ENCODE data around the gene TSR3. TPM values are rescaled to one million over a fixed set of nuclear protein-coding genes. Genes with fewer than 3 reads are reported as not detected.

Gene TSR3
- total RNA-seq, 1 donor: 42.7 TPM

- no peak for DNase-seq (ENCODE audit: low read depth)
- H3K4me3 ChIP-seq (ENCODE audit: low read depth, low read length): peak overlapping the region; percentile 61
- TF ChIP-seq CTCF (IDR thresholded peaks at IDR 0.05; ENCODE audit: insufficient read depth, low read depth, low read length): no peak
These were observed 43.4 kb downstream of the TSR3 start for GRCh38 chr16:1308036-1308976.

GRCh38 chr16:1306334-1306733, 45.3 kb downstream of the TSR3 start:
- no peak for TF ChIP-seq CTCF (IDR thresholded peaks at IDR 0.05; ENCODE audit: insufficient read depth, low read depth, low read length)
- DNase-seq (ENCODE audit: low read depth): no peak
- H3K4me3 ChIP-seq (ENCODE audit: low read depth, low read length): no peak overlapping the region

- no peak overlapping the region for H3K4me3 ChIP-seq (ENCODE audit: low read depth, low read length)
- DNase-seq (ENCODE audit: low read depth): no peak
- TF ChIP-seq CTCF (IDR thresholded peaks at IDR 0.05; ENCODE audit: insufficient read depth, low read depth, low read length): no peak
These were observed 45.9 kb downstream of the TSR3 start for GRCh38 chr16:1305823-1306222.

- H3K4me3 ChIP-seq (ENCODE audit: low read depth, low read length): no peak overlapping the region
- no peak for TF ChIP-seq CTCF (IDR thresholded peaks at IDR 0.05; ENCODE audit: insufficient read depth, low read depth, low read length)
- no peak for DNase-seq (ENCODE audit: low read depth)
These were observed 50.1 kb downstream of the TSR3 start for GRCh38 chr16:1301562-1301961.

- peak; percentile 38 for DNase-seq (ENCODE audit: low read depth)
- H3K4me3 ChIP-seq (ENCODE audit: low read depth, low read length): no peak overlapping the region
- peak; percentile 78 for TF ChIP-seq CTCF (IDR thresholded peaks at IDR 0.05; ENCODE audit: insufficient read depth, low read depth, low read length)
These were observed 50.8 kb downstream of the TSR3 start for GRCh38 chr16:1300664-1301476.

GRCh38 chr16:1299868-1300203, 51.8 kb downstream of the TSR3 start:
- H3K4me3 ChIP-seq (ENCODE audit: low read depth, low read length): no peak overlapping the region
- no peak for TF ChIP-seq CTCF (IDR thresholded peaks at IDR 0.05; ENCODE audit: insufficient read depth, low read depth, low read length)
- DNase-seq (ENCODE audit: low read depth): no peak

Other genes with a start within 250 kb of the TSR3 start
- gene CACNA1H, start 198.8 kb downstream of the TSR3 start, total RNA-seq: 11.7 and 12.2 TPM in 2 replicates
- gene TPSG1, start 126.6 kb downstream of the TSR3 start, total RNA-seq: not detected in 2 replicates
- gene TPSB2, start 121.7 kb downstream of the TSR3 start, total RNA-seq: not detected in 2 replicates
- not detected in 2 replicates for gene TPSAB1, start 111.2 kb downstream of the TSR3 start, total RNA-seq
- not detected in 2 replicates for gene TPSD1, start 95.8 kb downstream of the TSR3 start, total RNA-seq
- 44.9 and 46.4 TPM in 2 replicates for gene UBE2I, start 42.2 kb downstream of the TSR3 start, total RNA-seq
- under 0.01 and 0.32 TPM in 2 replicates for gene BAIAP3, start 18.2 kb downstream of the TSR3 start, total RNA-seq
- gene GNPTG, start 53 bp upstream of the TSR3 start, total RNA-seq: 25.1 and 26.3 TPM in 2 replicates
- gene UNKL, start 62.8 kb upstream of the TSR3 start, total RNA-seq: 7.1 and 7.8 TPM in 2 replicates
- gene UQCC4, start 68.9 kb upstream of the TSR3 start, total RNA-seq: 11.7 and 13.9 TPM in 2 replicates
- gene PERCC1, start 79.2 kb upstream of the TSR3 start, total RNA-seq: not detected in 2 replicates
- under 0.01 TPM in 2 replicates for gene CCDC154, start 92.7 kb upstream of the TSR3 start, total RNA-seq
- 85.1 and 159 TPM in 2 replicates for gene CLCN7, start 123.2 kb upstream of the TSR3 start, total RNA-seq
- 0.32 and 0.43 TPM in 2 replicates for gene PTX4, start 137.1 kb upstream of the TSR3 start, total RNA-seq
- 21.6 and 22.2 TPM in 2 replicates for gene TELO2, start 141.5 kb upstream of the TSR3 start, total RNA-seq
- gene TMEM204, start 181.8 kb upstream of the TSR3 start, total RNA-seq: 22.5 and 36.1 TPM in 2 replicates

Measured in fibroblast of villous mesenchyme (primary cell).